GM12801 (cell line): Measurements from ENCODE around the gene CDK10.

Experiments used
- TF ChIP-seq, protein P1 (sequence below): IDR thresholded peaks from one replicate; pipeline ENCODE4 v1.5.1; 2011; ENCODE audit warnings: control low read depth; ENCODE audit not compliant: insufficient read length; ENCODE audit errors: extremely low read depth

Gene CDK10

DNA sequence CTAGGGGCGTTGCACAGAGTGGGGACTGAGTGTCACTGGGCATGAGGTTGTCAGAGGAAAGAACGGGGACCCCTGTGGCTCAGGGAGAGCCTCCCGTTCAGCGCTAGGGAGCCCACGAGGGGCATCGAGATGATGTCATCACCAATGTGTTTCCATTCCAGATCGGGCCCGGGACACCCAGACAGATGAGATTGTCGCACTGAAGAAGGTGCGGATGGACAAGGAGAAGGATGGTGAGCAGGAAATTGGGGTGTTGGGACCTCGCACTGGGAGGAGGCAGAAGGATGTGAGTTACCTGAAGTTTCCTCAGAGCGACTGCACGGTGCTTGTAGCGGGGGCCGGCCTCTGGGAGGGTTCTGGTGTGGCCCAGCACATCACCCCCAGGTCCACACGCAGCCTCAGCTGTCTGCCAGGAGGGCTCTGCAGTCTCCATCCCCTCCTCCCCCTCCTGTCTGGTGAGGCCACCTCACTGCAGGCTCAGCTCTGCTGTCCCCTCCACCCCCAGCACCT is 4.0 kb downstream of the CDK10 start:
- TF ChIP-seq, protein P1, sequence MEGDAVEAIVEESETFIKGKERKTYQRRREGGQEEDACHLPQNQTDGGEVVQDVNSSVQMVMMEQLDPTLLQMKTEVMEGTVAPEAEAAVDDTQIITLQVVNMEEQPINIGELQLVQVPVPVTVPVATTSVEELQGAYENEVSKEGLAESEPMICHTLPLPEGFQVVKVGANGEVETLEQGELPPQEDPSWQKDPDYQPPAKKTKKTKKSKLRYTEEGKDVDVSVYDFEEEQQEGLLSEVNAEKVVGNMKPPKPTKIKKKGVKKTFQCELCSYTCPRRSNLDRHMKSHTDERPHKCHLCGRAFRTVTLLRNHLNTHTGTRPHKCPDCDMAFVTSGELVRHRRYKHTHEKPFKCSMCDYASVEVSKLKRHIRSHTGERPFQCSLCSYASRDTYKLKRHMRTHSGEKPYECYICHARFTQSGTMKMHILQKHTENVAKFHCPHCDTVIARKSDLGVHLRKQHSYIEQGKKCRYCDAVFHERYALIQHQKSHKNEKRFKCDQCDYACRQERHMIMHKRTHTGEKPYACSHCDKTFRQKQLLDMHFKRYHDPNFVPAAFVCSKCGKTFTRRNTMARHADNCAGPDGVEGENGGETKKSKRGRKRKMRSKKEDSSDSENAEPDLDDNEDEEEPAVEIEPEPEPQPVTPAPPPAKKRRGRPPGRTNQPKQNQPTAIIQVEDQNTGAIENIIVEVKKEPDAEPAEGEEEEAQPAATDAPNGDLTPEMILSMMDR = no peak

DNA sequence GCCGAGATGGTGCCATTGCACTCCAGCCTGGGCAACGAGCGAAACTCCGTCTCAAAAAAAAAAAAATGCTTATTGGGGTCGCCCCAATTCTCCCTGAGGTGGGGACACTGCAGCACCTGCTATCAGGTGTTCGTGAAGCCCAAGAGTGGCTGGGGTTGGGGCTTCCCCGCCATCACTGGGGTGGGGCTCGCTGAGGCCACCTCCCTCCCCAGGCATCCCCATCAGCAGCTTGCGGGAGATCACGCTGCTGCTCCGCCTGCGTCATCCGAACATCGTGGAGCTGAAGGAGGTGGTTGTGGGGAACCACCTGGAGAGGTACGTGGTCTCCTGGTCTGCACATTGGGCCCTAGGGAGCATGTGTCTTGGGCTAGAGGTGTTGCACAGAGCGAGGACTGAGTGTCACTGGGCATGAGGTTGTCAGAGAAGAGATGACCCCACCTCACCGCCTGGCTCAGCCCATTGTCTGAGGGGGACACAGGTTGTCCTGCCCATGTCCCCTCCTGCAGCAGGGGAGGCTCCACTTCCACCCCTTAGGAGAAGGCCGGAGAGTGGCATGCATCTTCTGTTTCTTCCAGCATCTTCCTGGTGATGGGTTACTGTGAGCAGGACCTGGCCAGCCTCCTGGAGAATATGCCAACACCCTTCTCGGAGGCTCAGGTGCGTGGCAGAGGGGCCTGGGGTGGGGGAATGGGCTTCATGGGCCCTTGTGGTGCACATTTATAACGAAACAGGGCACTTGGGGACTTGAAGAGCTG is 4.9 kb downstream of the CDK10 start:
- TF ChIP-seq, protein P1 = no peak

DNA sequence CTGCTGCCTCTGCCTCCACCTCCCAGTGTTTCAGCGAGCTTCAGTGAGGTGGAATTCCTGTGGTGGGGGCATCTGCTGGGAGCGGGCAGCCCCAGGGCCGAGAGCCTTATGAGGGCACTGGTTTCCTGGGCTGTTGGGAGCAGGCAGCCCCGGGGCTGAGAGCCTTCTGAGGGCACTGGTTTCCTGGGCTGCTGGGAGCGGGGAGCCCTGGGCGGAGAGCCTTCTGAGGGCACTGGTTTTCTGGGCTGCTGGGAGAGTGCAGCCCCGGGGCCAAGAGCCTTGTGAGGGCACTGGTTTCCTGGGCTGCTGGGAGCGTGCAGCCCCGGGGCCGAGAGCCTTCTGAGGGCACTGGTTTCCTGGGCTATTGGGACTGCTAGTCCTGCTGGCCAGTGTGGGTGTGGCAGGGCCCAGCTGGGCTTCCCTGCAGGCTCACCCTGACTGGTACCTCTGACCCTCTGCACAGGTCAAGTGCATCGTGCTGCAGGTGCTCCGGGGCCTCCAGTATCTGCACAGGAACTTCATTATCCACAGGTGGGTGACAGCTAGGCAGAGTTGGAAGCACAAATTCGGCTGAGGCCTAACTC is 5.6 kb downstream of the CDK10 start:
- TF ChIP-seq, protein P1 = no peak

DNA sequence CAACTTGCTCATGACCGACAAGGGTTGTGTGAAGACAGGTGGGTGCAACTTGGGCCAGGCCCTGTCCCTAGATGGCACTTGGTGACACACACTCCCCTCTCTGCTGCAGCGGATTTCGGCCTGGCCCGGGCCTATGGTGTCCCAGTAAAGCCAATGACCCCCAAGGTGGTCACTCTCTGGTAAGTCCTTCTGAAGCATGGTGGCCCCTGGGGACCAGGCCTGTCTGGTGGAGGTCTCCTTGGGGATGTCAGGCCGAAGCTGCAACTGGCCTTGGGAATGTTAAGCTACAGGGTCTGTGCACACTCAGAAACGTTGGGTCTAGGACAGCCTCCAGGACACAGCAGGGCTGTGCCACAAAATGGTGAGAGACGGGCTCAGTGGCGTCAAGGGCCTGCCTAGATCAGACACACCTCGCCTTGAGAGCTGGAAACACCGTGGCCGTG is 6.8 kb downstream of the CDK10 start:
- TF ChIP-seq, protein P1 = no peak

DNA sequence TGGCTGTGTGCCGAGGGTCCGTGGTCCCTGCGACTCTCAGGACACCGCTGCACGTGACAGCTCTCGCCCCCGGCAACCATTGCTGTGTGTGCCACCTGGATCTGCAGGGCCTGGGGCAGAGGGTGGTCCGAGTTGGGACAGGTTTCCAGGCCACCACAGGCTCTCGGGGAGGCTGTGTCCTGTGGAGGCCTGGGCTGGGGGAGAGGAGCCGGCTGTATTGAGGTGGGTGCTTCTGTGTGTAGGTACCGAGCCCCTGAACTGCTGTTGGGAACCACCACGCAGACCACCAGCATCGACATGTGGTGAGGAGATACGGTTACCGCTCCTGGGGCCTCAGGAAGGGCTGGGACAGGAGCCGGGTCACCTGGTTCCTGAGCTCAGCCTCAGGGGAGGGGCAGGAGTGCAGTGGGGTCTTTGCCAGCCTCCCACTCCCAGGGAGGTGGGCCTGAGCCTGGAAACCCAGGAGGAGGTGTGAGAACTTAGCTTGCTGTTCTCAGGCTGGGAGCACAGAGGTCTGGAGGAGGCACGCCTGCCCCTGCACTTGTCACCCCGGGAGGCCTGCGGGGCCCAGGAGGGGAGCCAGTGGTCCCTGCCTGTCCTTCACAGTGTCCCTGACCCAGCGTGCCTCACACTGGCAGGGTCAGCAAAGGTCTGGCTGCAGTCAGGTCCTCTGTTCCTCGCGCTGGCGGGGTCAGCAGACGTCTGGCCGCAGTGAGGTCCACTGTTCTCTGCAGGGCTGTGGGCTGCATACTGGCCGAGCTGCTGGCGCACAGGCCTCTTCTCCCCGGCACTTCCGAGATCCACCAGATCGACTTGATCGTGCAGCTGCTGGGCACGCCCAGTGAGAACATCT is 7.7 kb downstream of the CDK10 start:
- TF ChIP-seq, protein P1 = no peak

DNA sequence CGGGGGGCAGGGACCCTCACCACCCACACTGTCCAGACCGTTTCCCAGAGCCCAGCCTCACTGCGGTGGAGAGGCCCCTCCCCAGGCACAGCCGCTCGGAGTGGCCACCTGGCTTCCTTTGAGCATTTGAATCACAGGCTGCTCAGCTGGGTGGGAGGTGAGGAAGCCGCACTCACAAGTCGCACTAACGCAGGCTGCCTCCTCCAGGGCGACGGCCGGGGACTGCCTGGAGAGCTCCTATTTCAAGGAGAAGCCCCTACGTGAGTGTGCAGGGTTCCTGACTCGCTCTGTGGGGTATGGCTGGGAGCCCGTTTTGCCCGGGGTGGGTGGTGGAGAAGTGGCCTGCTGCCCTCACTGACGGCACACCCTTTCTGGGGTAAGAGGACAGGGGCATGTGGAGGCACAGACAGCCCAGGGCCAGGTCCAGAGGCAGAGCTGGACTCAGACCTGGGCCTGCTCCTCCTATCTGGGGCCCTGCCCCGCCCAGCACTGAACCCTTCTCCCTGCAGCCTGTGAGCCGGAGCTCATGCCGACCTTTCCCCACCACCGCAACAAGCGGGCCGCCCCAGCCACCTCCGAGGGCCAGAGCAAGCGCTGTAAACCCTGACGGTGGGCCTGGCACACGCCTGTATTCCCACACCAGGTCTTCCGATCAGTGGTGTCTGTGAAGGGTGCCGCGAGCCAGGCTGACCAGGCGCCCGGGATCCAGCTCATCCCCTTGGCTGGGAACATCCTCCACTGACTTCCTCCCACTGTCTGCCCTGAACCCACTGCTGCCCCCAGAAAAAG is 8.8 kb downstream of the CDK10 start:
- TF ChIP-seq, protein P1 = no peak
